Erythroblast (primary cell): Measurements from ENCODE around the gene CCNQ.

Experiments used
- DNase-seq, 2 experiments: peaks; one replicate each; lab custom pipeline; 2025; lab: John Stamatoyannopoulos, UW
- GATA1 ChIP-seq: IDR thresholded peaks from 2 replicates; pipeline ENCODE4 v1.6.1; 2011; ENCODE audit warnings: low read depth, mild to moderate bottlenecking, control low read depth, low read length, moderate library complexity
- POLR2A ChIP-seq: IDR thresholded peaks from 2 replicates; pipeline ENCODE4 v1.6.1; 2011; ENCODE audit warnings: mild to moderate bottlenecking, low read length

CCNQ gene

DNA sequence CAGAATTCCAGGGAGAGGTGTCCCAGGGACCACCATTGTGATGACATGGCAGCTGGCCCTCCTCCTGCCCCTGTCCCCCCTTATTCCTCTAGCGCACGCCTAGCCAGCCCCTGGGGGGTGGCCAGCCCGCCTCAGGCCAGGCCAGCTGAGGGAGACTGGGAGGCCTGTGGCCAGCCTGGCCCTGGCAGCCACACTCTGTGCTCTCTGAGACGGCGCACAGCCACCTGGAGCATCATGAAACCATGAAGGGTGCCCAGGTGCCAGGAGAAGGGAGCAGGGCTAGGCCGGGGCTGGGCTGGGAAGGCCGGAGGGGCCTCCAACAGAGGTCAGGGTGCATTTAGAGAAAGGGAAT is 33.6 kb upstream of the CCNQ start:
- TF ChIP-seq POLR2A (no peak), GATA1 (no peak)
- DNase-seq, result no peak

DNA sequence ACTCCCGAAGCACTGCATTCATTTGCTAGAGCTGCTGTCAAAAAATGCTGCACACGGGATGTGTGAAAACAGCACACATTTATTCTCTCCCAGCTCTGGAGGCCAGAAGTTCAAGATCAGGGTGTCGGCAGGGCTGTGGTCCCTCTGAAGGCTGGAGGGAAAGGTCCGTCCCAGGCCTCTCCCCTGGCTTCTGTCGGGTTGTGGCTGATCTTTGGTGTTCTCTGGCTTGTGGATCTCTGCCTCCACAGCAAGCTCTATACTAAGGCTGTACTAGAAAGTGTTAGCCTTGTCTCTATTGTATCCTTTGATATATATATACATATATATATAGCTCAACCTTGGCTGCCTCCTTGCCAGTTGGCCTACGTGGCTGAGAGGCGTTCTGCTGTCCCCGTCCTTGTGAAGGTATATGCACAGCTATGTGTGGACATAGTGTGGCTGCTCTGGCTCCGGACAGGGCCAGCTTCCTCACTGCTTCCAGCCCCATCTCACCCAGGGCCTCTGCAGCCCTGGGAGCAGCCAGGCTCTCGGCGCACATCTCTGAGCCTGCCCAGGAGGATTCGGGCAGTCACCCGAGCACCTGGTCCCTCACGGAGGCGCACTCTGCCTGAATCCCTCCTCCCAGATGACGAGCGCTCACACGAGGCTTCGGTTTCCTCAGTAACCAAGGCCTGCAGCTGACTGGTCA is 33.1 kb upstream of the CCNQ start:
- no peak for TF ChIP-seq GATA1
- TF ChIP-seq POLR2A, result no peak
- DNase-seq, result no peak

DNA sequence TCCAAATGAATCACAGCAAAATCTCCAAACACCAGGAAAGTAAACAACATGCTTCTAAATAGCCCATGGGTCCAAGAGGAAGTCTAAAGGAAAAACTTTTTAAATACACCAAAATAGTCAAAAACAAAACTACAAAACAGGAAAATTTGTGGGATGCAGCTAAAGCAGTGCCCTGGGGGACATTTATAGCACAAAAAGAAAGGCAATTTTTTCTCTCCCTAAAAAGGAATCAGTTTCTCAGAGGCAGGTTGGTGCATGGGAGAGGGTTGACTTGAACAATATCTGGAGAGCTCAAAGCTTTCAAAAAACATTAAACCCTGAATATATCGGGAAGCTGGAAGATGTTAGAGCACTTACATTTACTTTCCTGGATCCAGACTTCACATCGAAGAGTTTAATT is 32.4 kb upstream of the CCNQ start:
- no peak for DNase-seq
- TF ChIP-seq GATA1 (no peak), POLR2A (no peak)

DNA sequence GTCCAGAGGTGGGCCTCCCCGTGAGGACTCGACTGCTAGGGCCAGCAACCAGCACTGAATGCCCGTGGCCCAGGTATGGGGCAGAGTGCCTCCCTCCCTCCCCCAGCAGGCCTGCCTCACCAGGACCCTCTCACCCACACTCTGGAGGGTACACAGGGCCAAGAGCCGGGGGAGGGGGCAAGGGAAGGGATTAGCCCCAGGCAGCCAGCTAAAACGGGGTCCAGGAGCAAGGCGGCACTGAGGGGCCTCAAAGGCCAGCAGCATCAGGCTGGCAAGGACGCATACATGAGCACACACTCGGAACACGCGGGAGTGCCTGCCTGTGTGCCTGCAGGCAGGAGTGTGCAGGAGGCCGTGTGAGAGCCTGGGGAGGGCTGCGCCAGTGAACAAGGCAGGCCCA is 29.7 kb upstream of the CCNQ start:
- TF ChIP-seq GATA1 (no peak), POLR2A (no peak)
- DNase-seq, result no peak

DNA sequence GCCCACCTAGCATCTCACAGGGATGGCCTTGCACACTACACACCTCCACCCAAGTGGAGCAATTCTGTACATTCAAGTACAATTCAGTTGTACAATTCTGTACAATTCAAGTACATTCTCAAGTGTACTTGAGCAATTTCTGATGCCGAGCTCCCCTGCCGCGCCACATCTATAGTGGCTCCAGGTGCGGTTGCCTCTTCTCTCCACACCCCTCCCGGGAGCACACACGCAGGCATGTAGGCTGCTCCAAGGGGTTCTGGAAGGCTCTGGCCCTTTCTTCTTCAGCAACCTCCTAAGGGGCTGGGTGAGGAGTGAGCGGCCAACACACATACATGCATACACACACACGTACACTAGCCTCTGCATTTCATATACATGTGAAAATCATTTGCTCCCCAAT is 29.2 kb upstream of the CCNQ start:
- DNase-seq, result no peak
- TF ChIP-seq POLR2A, result no peak
- TF ChIP-seq GATA1, result no peak

DNA sequence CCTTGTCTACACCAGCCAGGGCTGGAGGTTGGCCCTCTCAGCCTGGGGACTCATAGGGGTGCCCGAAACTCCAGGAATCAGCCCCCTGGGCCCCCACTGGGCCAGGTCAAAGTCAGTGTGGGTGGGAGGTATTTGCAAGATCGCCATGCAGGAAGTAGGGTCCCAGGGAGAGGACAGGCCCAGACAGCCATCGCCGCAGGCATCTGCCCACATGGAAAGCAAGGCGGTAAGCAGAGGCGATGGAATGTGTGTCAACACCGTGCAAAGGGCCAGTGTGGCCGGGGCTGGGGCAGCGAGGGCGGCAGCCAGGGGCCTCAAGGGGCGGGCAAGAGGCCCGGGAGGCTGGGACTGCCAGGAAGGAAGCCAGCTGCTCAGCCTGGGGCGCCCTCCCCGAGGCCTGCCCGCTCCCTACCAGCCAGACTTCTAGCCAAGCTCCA is 28.8 kb upstream of the CCNQ start:
- TF ChIP-seq POLR2A (no peak), GATA1 (no peak)
- DNase-seq, result no peak

DNA sequence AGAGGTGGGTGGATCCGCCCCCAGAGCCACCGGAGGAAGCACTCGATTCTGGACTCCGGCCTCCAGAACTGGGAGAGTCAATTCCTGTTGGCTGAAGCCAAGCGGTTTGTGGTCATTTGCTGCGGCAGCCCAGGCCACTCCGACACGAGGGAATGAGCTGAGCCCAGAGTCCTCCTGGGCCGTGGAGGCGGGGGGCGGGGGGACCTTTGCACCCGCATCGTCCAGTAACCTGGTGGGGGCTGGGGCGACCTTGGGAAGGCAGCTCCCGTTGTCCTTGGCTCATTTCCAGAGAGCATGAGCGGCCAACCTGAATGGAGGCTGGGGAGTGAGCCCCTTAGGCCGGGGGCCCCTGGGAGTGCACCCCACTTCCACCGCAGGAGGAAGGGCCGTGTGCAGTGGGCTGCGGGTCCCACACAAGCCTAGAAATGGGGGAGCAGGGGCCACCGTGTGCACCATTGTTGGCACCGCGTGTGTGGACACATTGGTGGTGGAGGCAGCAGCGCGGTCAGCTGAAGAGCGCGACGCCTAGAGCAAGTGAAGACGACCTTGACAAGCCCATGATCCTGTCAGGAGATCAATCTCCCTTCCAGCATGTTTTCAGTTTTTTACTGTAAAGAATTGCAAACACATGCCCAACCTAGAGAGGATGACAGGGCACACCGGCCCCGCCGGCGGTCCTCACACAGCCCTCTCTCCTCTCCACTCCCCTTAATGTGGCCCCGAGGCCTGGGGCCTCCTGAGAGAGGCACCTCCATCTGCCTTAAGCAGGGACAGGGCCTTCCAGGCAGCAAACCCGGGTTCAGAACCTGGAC is 28.1 kb upstream of the CCNQ start:
- no peak for TF ChIP-seq POLR2A
- TF ChIP-seq GATA1, result no peak
- DNase-seq, result no peak

DNA sequence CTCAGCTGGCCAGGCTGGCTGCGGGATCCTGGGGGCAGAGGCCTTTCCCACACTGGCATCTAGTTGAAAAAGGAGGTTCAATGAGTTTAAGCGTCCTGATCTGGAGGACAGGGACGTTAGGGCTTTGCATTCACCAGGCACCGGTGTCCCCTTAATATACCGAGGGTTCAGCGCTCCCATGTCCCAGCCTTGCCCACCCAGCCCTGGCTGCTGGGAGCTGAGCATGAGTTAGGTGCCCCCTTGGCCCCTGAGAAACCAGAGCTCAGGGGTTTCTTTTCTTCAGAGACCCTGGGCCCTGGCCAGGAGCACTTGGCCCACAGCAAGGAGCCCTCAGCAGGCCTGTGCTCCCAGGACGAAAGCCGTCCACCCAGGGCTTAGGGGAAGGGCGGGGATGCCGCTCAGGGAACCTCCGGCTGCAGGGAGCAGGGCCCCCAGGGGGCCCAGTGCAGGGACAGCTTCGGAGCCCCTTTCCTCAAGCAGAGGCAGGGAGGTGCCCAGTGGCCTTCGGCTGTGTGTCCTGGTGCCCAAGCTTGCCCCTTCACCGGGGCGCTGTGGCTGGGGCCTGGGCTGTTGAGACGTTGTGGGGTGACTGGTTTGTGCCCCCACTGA is 27.2 kb upstream of the CCNQ start:
- no peak for DNase-seq
- no peak for TF ChIP-seq GATA1
- no peak for TF ChIP-seq POLR2A

DNA sequence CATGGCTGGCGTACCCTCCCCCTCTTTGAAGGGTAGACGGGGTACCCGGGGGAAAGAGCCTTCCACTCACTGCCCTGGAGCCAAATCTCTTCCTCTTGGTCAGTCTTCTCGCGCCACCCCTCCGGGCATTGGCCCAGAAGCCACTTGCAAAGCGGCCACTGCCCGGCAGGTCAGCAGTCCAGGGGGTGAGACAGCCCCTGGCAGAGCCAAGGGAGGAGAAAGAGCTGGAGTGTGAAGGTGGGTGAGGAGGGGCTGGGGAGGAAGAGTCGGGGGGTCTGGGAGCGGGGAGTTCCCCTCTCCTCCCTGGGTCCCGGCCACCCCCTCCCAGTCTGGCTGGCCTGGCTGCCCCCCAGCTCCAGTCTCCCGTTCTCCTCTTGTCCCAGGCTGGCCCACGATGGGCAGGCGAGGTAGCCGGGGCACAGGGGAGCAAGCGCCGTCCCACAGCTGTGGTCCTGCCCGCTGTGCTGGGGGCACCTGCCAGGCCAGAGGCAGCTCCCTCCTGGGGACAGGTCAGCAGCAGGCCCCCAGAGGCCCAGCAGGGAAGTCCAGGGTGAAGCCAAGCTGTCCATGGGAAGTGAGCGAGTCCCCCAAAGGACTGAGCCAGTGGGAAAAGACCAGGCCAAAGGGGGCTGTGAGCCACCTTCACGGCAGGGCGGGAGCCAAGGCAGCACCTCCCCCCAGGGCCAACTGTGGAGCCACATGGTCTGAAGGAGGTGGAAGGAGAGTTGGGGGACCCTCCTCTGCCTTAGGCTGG is 26.5 kb upstream of the CCNQ start:
- TF ChIP-seq GATA1, result no peak
- no peak for TF ChIP-seq POLR2A

DNA sequence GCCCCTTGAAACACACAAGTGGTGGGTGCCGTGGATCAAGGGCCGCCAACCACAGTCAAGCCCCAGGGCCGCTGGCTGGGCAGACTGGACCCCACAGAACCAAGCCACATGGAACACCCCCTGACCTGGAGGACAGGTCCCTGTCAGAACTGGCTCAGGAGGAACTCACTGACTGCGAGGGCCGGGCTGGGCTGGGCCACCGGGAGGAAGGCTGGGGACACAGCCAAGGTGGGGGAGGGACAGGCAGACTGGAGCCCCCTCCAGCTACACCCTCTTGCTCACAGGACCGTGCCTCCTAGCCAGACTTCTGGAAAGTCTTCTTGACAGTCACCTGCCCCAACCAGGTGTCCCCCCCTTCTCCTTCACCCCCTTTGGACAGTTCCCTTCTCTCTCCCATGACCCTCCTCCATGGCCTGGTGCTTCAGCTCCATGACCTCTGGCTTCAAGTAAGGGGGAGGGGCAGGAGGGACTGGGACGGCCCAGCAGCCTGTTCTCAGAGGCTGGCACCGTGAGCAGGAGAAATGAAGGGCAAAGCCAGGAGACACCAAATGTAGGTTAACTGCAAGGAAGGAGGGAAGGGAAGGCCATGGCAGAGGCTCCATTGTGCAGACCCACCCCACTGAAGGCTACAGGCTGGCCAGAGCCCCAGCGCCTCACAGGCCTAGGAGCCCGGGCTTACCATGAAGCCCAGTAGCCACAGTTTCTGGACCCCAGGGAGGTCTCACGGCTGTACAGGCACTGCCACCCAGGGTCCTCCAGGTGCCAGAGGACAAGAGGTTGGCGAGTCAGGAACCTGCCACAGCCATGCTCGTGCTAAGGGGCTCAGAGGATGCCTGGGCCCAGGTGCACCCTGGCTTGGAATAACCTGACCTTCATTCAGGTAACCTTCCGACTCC is 25.5 kb upstream of the CCNQ start:
- no peak for DNase-seq

More for the DNA sequence above, 26.5 kb upstream of the CCNQ start:
- DNase-seq, result no peak

DNA sequence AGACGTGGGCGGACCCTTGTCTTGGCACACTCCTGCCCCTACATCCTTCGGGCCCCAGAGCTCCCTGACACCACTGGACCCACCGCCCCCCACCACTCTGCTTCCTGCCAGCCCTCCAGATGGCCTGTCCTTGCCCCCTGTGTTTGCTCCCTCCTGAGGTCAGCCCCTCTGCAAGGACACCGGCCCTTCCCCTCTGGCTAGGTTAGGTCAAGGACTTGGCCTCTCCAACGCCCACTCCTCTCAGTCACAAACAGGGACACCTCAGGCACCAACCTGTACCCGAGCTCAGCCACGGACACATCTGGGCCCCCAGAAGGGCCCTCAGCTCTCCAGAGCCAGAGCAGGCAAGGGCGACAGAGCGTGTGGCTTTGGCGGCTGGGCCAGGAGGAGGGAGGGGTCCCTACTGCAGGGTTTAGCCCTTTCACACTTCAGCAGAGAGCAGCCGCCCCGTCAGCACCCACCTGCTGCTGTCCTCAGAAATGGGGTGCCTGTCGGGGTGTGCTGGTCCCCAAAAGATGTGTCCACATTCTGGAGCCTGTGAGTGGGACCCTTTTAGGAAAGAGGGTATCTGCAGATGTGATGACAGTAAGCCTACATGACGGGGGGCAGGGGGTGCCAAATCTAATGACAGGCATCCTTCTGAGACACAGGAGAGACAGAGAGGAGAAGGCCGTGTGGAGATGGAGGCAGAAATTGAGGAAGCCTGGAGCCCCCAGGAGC is 24.5 kb upstream of the CCNQ start:
- DNase-seq, result no peak
- TF ChIP-seq POLR2A (no peak), GATA1 (no peak)

More for the DNA sequence above, 25.5 kb upstream of the CCNQ start:
- TF ChIP-seq GATA1 (no peak), POLR2A (no peak)

DNA sequence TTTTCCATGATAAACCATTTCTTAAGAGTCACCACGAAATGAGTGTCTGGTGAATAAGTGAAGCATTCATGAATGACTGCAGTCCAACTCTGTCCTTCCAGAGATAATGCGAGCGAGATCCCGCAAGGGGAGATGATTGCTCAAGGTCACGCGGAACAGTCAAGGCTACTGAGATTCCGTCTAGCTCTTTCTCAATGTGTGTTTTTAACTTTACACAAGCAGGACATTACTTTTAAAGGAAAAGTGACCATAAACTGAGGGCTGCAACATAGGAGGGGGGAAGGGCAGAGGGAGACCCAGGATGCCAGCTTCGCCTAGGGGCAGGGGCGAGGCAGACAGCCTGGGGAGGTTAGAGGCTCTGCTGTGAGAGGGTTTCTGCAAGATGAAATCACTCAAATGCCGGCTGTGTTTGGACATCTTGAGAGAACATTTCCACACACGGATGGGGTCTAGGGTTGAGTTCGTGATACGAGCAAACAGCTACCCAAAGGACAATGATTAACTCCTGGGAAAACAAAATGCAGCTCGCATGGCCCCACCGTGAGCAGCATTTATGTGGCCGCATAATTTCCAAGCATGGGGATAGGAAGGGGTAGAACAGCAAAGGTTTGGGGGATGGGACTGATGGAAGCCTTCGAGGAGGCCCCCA is 23.8 kb upstream of the CCNQ start:
- TF ChIP-seq GATA1, result no peak
- TF ChIP-seq POLR2A, result no peak
- no peak for DNase-seq
